ENCODE results near the gene CCDC86.

The CCDC86 gene, protein sequence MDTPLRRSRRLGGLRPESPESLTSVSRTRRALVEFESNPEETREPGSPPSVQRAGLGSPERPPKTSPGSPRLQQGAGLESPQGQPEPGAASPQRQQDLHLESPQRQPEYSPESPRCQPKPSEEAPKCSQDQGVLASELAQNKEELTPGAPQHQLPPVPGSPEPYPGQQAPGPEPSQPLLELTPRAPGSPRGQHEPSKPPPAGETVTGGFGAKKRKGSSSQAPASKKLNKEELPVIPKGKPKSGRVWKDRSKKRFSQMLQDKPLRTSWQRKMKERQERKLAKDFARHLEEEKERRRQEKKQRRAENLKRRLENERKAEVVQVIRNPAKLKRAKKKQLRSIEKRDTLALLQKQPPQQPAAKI

GRCh38 chr11:60841797-60842667 lies at the start of gene CCDC86:
TSS of gene CCDC86 (plus strand) at chr11:60842113. CDS start at chr11:60842125, 12 bp downstream.
- peak within 1 kb of the TSS; percentile 82 to 90 for H3K4me3 Mint-ChIP-seq
- no peaks in the 10 kb centered on the region for H3K9me3 Mint-ChIP-seq
- H3K4me1 Mint-ChIP-seq: peaks cover 33 to 46% of the 10 kb centered on the region in 2 donors
- H3K27me3 Mint-ChIP-seq: no peaks in the 10 kb centered on the region
- H3K27ac Mint-ChIP-seq: peak within 1 kb of the TSS; percentile 97
- H3K36me3 Mint-ChIP-seq: peaks cover 25 to 31% of the 10 kb centered on the region in 2 donors
- ATAC-seq (replicated peaks) (peak; percentile 96 to 97), DNase-seq (peak; percentile 96)

DNA sequence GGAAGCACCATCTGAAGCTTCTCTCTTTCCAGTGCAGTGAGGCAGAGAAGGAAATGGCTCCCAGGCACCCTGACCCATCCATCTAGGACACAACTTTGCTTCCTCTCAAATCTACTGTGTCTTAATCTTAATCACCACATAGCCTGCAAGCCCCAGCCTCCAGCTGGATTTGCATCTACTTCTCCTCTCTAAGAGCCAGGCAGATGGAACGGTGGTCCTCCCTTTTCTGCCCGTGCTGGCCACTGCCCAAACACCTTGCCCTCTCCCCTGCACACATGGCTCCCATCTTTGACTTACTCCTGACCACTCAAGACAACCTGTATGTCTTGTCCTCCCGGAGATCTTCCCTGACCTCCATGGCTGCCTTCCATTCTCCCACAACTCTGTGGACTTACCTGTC lies 49.4 kb upstream of the CCDC86 start:
- Mint-ChIP-seq H3K4me1 (no peaks in the 10 kb centered on the region), H3K9me3 (no peaks in the 10 kb centered on the region), H3K27ac (no peak overlapping the region), H3K36me3 (no peaks in the 10 kb centered on the region), H3K4me3 (no peak overlapping the region), H3K27me3 (no peaks in the 10 kb centered on the region)
- ATAC-seq (replicated peaks) (no peak), DNase-seq (no peak)

DNA sequence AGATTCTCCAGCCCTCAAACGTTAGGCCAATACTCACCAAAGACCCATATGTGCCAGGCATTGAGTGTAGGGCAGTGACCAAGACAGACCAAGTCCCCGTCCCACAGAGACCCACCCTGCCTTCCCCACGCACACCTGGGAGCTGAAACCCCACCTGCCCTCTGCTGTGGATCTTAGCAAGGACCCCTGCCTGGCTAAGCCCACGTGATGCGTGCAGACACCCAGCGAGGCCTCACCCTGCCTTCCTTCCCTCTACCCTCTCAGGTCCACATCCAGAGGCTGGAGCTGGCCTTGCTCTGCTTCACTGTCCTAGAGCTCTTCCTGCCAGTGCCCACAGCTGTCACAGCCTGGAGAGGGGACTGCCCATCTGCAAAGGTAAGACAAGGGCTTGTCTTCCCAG lies 46.6 kb upstream of the CCDC86 start:
- DNase-seq (no peak), ATAC-seq (replicated peaks) (no peak)
- Mint-ChIP-seq H3K36me3 (no peaks in the 10 kb centered on the region), H3K4me3 (no peak overlapping the region), H3K9me3 (no peaks in the 10 kb centered on the region), H3K4me1 (no peaks in the 10 kb centered on the region), H3K27me3 (peaks cover 6 to 13% of the 10 kb centered on the region in 2 donors), H3K27ac (no peak overlapping the region)

- Mint-ChIP-seq H3K4me1 (no peaks in the 10 kb centered on the region), H3K27ac (no peak overlapping the region), H3K36me3 (no peaks in the 10 kb centered on the region), H3K4me3 (no peak overlapping the region), H3K9me3 (no peaks in the 10 kb centered on the region), H3K27me3 (peaks cover 11 to 16% of the 10 kb centered on the region in 2 donors)
- DNase-seq (no peak), ATAC-seq (replicated peaks) (no peak)
Measured at GRCh38 chr11:60797846-60798630, 43.9 kb upstream of the CCDC86 start.

DNA sequence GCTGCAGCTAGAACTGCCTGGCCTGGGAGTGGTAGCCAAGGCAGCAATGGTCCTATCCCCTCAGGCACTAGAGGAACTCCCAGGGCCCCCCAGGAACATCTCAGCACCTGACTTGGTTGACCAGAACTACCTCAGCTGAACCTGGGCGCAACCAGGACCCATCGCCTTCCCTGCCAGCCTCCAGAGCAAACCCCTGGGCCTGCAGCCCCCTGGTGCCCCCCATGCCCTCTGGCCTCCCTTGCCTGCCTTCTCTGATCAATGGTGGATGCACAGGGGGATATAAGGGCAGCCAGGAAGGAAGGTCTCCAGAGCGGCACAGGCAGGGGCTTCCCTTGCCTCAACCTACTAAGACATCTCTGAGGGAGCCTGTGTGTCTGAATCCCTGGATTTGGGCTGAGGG lies 43.3 kb upstream of the CCDC86 start:
- DNase-seq: no peak
- Mint-ChIP-seq H3K4me3 (no peak overlapping the region), H3K9me3 (no peaks in the 10 kb centered on the region), H3K4me1 (no peaks in the 10 kb centered on the region), H3K27me3 (peaks cover 13 to 16% of the 10 kb centered on the region in 2 donors), H3K27ac (no peak overlapping the region), H3K36me3 (no peaks in the 10 kb centered on the region)
- no peak for ATAC-seq (replicated peaks)

DNA sequence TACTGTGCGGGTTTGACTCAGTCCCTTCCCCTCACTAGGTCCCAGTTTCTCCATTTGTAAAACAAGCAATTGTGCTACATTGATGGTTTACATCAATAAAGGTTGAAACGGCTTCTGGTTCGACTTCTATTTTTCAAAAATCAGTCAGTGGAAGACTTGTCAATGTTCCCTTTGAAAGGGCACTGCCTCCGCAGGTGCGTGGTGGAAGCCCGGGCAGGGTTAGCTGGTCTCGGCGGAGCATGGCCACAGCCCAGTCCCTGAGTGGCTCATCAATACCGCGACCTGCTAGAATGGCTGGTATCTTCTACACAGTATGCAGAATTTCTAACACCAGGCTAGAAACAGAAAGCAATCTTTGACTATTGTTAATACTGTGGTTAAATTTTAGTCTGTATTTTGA lies 40.7 kb upstream of the CCDC86 start:
- Mint-ChIP-seq H3K4me1 (no peaks in the 10 kb centered on the region), H3K27ac (no peak overlapping the region), H3K27me3 (peaks cover 13 to 16% of the 10 kb centered on the region in 2 donors), H3K4me3 (no peak overlapping the region), H3K36me3 (no peaks in the 10 kb centered on the region), H3K9me3 (no peaks in the 10 kb centered on the region)
- DNase-seq (no peak), ATAC-seq (replicated peaks) (no peak)

DNA sequence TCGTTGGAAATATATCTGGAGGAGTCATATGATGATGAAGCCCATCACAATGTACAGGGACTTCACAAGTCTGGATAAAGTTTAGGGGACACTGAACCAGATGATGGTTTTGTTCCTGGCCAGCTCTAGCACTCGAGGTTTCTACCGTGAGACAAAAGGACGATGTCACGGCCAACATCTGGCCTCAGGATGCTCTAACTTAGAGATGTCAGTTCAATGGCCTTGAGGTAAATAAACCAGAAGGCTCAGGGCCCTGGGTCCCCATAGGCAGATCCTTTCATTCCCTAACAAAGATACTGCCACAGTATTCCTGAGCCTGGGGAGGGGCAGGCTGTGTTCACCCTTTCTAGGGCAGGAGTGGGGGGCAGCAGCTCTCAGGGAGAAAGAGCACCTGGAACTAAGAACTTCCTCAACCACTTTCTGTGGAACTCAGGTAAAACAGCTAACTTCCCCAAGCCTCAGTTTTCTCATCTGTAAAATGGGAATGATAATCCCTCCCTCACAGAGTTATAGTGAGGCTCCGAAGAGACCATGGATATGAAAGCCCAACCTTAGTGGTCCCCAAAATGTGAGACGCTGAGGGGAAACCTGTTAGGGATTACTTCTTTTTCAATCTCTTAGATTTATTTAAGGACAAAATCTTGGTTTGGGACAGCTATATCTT lies 38.5 kb upstream of the CCDC86 start:
- Mint-ChIP-seq H3K27ac (no peak overlapping the region), H3K36me3 (no peaks in the 10 kb centered on the region), H3K4me3 (no peak overlapping the region), H3K9me3 (no peaks in the 10 kb centered on the region), H3K27me3 (peaks cover 12 to 19% of the 10 kb centered on the region in 2 donors), H3K4me1 (no peaks in the 10 kb centered on the region)
- no peak for DNase-seq
- ATAC-seq (replicated peaks): no peak

GRCh38 chr11:60809249-60809648 lies 32.7 kb upstream of the CCDC86 start:
- H3K9me3 Mint-ChIP-seq: no peaks in the 10 kb centered on the region
- H3K27me3 Mint-ChIP-seq: peaks cover 14 to 23% of the 10 kb centered on the region in 2 donors
- DNase-seq (no peak), ATAC-seq (replicated peaks) (no peak)
- peaks cover 5 to 7% of the 10 kb centered on the region in 2 donors for H3K4me1 Mint-ChIP-seq
- no peak overlapping the region for H3K4me3 Mint-ChIP-seq
- H3K27ac Mint-ChIP-seq: no peak overlapping the region
- no peaks in the 10 kb centered on the region for H3K36me3 Mint-ChIP-seq

- ATAC-seq (replicated peaks): no peak
- H3K4me3 Mint-ChIP-seq: no peak overlapping the region
- no peak for DNase-seq
- H3K27me3 Mint-ChIP-seq: peaks cover 14 to 23% of the 10 kb centered on the region in 2 donors
- H3K27ac Mint-ChIP-seq: no peak overlapping the region
- H3K4me1 Mint-ChIP-seq: peaks cover 5 to 7% of the 10 kb centered on the region in 2 donors
- no peaks in the 10 kb centered on the region for H3K36me3 Mint-ChIP-seq
- no peaks in the 10 kb centered on the region for H3K9me3 Mint-ChIP-seq
Measured at GRCh38 chr11:60809691-60810090, 32.2 kb upstream of the CCDC86 start.

GRCh38 chr11:60810151-60810550 lies 31.8 kb upstream of the CCDC86 start:
- H3K9me3 Mint-ChIP-seq: no peaks in the 10 kb centered on the region
- no peak overlapping the region for H3K27ac Mint-ChIP-seq
- DNase-seq (no peak), ATAC-seq (replicated peaks) (no peak)
- H3K4me1 Mint-ChIP-seq: peaks cover 5 to 7% of the 10 kb centered on the region in 2 donors
- no peaks in the 10 kb centered on the region for H3K36me3 Mint-ChIP-seq
- peaks cover 14 to 23% of the 10 kb centered on the region in 2 donors for H3K27me3 Mint-ChIP-seq
- no peak overlapping the region for H3K4me3 Mint-ChIP-seq

GRCh38 chr11:60810569-60810968 lies 31.3 kb upstream of the CCDC86 start:
- no peaks in the 10 kb centered on the region for H3K36me3 Mint-ChIP-seq
- peaks cover 14 to 23% of the 10 kb centered on the region in 2 donors for H3K27me3 Mint-ChIP-seq
- no peak overlapping the region for H3K27ac Mint-ChIP-seq
- ATAC-seq (replicated peaks) (no peak), DNase-seq (no peak)
- no peak overlapping the region for H3K4me3 Mint-ChIP-seq
- H3K4me1 Mint-ChIP-seq: peaks cover 5 to 7% of the 10 kb centered on the region in 2 donors
- no peaks in the 10 kb centered on the region for H3K9me3 Mint-ChIP-seq

- ATAC-seq (replicated peaks): peak; percentile 83 to 92
- Mint-ChIP-seq H3K27me3 (peaks cover 17% of the 10 kb centered on the region in 2 donors), H3K36me3 (no peaks in the 10 kb centered on the region), H3K4me3 (no peak overlapping the region), H3K4me1 (peaks cover 5 to 7% of the 10 kb centered on the region in 2 donors), H3K27ac (no peak overlapping the region), H3K9me3 (peaks cover 0 to 2% of the 10 kb centered on the region in 2 donors)
- DNase-seq: no peak
Measured at GRCh38 chr11:60813324-60813723, 28.6 kb upstream of the CCDC86 start.

DNA sequence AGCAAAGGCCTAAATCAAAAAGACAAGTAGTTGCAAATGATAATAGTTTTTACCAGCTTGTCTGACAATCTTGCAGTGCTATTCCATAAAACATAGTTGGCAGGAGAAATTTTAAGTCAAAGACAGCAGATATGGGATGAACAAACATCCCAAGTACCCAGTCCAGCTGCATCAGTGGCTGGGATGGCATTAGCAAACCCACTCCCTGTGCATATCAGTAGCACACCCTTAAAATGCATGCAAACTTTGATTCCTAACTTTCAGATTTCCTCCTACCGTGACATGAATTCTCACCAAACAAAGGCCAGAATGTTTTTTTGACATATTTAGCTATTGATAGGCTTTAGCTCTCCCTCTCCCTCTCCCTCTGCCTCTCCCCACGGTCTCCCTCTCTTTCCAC lies 27.8 kb upstream of the CCDC86 start:
- Mint-ChIP-seq H3K9me3 (peaks cover 0 to 2% of the 10 kb centered on the region in 2 donors), H3K4me1 (peaks cover 5 to 7% of the 10 kb centered on the region in 2 donors), H3K4me3 (no peak overlapping the region), H3K27ac (no peak overlapping the region), H3K36me3 (no peaks in the 10 kb centered on the region), H3K27me3 (peaks cover 17 to 21% of the 10 kb centered on the region in 2 donors)
- ATAC-seq (replicated peaks) (no peak), DNase-seq (no peak)
